Esophagus squamous epithelium (tissue), 4 donors: ENCODE measurements around the gene GRIP1.
"Not testable (repeated sequence)": the region's sequence is repeated elsewhere in the genome, so short reads cannot be mapped to it uniquely, and the experiment has no call there.

Experiments
- POLR2A ChIP-seq, 4 donors: fragments of 450-650 bp; IDR thresholded peaks; one replicate each; pipeline ENCODE4 v1.6.1; 2017; ENCODE audit warnings: antibody characterized with exemption in 4 of 4, mild to moderate bottlenecking in 4 of 4, moderate library complexity in 3 of 4
- TF ChIP-seq, protein P1 (sequence below), 6 experiments: fragments of 450-650 bp in 4 of 6; fragments of 200-600 bp in 2 of 6; sonication (generic) in 2 of 6; IDR thresholded peaks; one replicate each; pipeline ENCODE4 v1.5.1; 2016 to 2019; ENCODE audit warnings: antibody characterized with exemption in 6 of 6, mild to moderate bottlenecking in 4 of 6, moderate library complexity in 4 of 6

GRCh38 chr12:66498059-66498458 is 180.8 kb downstream of the GRIP1 start:
- TF ChIP-seq, protein P1, sequence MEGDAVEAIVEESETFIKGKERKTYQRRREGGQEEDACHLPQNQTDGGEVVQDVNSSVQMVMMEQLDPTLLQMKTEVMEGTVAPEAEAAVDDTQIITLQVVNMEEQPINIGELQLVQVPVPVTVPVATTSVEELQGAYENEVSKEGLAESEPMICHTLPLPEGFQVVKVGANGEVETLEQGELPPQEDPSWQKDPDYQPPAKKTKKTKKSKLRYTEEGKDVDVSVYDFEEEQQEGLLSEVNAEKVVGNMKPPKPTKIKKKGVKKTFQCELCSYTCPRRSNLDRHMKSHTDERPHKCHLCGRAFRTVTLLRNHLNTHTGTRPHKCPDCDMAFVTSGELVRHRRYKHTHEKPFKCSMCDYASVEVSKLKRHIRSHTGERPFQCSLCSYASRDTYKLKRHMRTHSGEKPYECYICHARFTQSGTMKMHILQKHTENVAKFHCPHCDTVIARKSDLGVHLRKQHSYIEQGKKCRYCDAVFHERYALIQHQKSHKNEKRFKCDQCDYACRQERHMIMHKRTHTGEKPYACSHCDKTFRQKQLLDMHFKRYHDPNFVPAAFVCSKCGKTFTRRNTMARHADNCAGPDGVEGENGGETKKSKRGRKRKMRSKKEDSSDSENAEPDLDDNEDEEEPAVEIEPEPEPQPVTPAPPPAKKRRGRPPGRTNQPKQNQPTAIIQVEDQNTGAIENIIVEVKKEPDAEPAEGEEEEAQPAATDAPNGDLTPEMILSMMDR (IDR thresholded peaks at IDR 0.05) = not testable (repeated sequence)
- TF ChIP-seq POLR2A (IDR thresholded peaks at IDR 0.05) = not testable (repeated sequence)
